HepG2 (cell line): ENCODE results near the gene MKRN3. TPM values are rescaled to one million over a fixed set of nuclear protein-coding genes. Genes with fewer than 3 reads are reported as not detected.

Source experiments
- ATAC-seq: fragments of 200-7000 bp; cut with Tn5 transposase; 3 replicates; pipeline ENCODE4 v1.9.1; 2020; ENCODE audit warnings: mild to moderate bottlenecking, moderate library complexity
- BruUV-seq: library from RNA; stranded (reverse); fragments of 400-500 nt; replicated peaks from 2 replicates; lab custom pipeline; 2021; lab: Mats Ljungman, UMichigan
- CTCF ChIA-PET: fragments of 300-600 bp; formaldehyde crosslinking; extraction: SDS; loops from one replicate; lab custom pipeline; 2021; ENCODE audit warnings: low total read pairs, inconsistent platforms, low intra/inter-chr PET ratio; lab: Yijun Ruan, JAX
- POLR2A ChIA-PET: fragments of 350-600 bp; sonication (Branson Sonifier 250); formaldehyde crosslinking; loops from one replicate; lab custom pipeline; 2020; ENCODE audit warnings: antibody characterized with exemption, inconsistent platforms; lab: Yijun Ruan, JAX
- DNase-seq: peaks from one replicate; pipeline ENCODE4 v3.0.0-alpha.2; 2015; ENCODE audit warnings: low spot score
- FAIRE-seq: peaks from 3 replicates; lab custom pipeline; 2011; peaks lifted over from hg19 to GRCh38; lab: Jason Lieb, UNC
- H2AFZ ChIP-seq: one replicate; pipeline ENCODE4 v1.6.1; 2011; ENCODE audit warnings: low read length, inconsistent platforms
- H3K27ac ChIP-seq: fragments of 300-600 bp; 3 replicates; pipeline ENCODE4 v1.8.0; 2011; ENCODE audit warnings: mixed run types, mild to moderate bottlenecking, mixed read lengths, low read length, inconsistent platforms; ENCODE audit not compliant: insufficient read depth; ENCODE audit errors: extremely low read length
- H3K27me3 ChIP-seq, 2 experiments: fragments of 200-600 bp in 1 of 2; 2 replicates in 1 of 2; 3 replicates in 1 of 2; pipeline versions ENCODE4 v1.6.0 to v1.8.0; 2011; ENCODE audit warnings: low read length in 2 of 2, mild to moderate bottlenecking in 2 of 2, moderate library complexity in 2 of 2, inconsistent platforms in 1 of 2; ENCODE audit not compliant: insufficient read depth in 2 of 2, control insufficient read depth in 1 of 2
- H3K36me3 ChIP-seq, 2 experiments: fragments of 200-600 bp in 1 of 2; replicated peaks in 1 of 2; 2 replicates in 1 of 2; 3 replicates in 1 of 2; pipeline versions ENCODE4 v1.5.1 to v1.8.0; 2011; ENCODE audit warnings: low read length in 2 of 2, inconsistent platforms in 1 of 2; ENCODE audit not compliant: insufficient read depth in 2 of 2, control insufficient read depth in 1 of 2
- H3K4me1 ChIP-seq: 2 replicates; pipeline ENCODE4 v1.5.1; 2012; ENCODE audit warnings: low read length, inconsistent platforms; ENCODE audit not compliant: insufficient read depth
- H3K4me2 ChIP-seq: 2 replicates; pipeline ENCODE4 v1.6.0; 2011; ENCODE audit warnings: low read depth, low read length, inconsistent platforms
- H3K4me3 ChIP-seq, 3 experiments: fragments of 200-600 bp in 1 of 3; sonication (generic), shearing (Covaris generic) in 1 of 3; replicated peaks in 1 of 3; 2 replicates each; pipeline ENCODE4 v1.5.1; 2011 to 2016; ENCODE audit warnings: low read length in 3 of 3, inconsistent platforms in 2 of 3, low read depth in 2 of 3, mild to moderate bottlenecking in 2 of 3, control low read depth in 1 of 3, mixed read lengths in 1 of 3; ENCODE audit not compliant: insufficient read depth in 1 of 3
- H3K79me2 ChIP-seq: one replicate; pipeline ENCODE4 v1.6.1; 2011; ENCODE audit warnings: low read length, inconsistent platforms; ENCODE audit not compliant: insufficient read depth
- H3K9ac ChIP-seq: 2 replicates; pipeline ENCODE4 v1.6.0; 2011; ENCODE audit warnings: mild to moderate bottlenecking, low read depth, low read length, inconsistent platforms; ENCODE audit not compliant: insufficient read depth
- H3K9me3 ChIP-seq: 2 replicates; pipeline ENCODE4 v1.5.1; 2012; ENCODE audit warnings: mild to moderate bottlenecking, low read length
- H4K20me1 ChIP-seq: 2 replicates; pipeline ENCODE4 v1.6.0; 2011; ENCODE audit warnings: inconsistent platforms, mild to moderate bottlenecking, low read length, moderate library complexity; ENCODE audit not compliant: insufficient read depth
- ARID4A ChIP-seq: sonication (generic); formaldehyde crosslinking; IDR thresholded peaks from 2 replicates; pipeline ENCODE4 v1.5.0; 2020; ENCODE audit warnings: mild to moderate bottlenecking, missing genetic modification reagents, borderline replicate concordance
- CCAR2 ChIP-seq: fragments of 200-400 bp; formaldehyde crosslinking; optimal IDR thresholded peaks from 2 replicates; pipeline ENCODE3; 2018; ENCODE audit warnings: low read depth, mild to moderate bottlenecking, low read length, moderate library complexity
- DBP ChIP-seq: sonication (generic); formaldehyde crosslinking; IDR thresholded peaks from 2 replicates; pipeline ENCODE4 v1.4.0; 2020; ENCODE audit warnings: missing genetic modification reagents; ENCODE audit errors: not compliant biosample characterization
- GATAD1 ChIP-seq: IDR thresholded peaks from 2 replicates; pipeline ENCODE4 v1.6.1; 2016; ENCODE audit warnings: missing genetic modification reagents, missing compliant biosample characterization
- GZF1 ChIP-seq: sonication (generic); formaldehyde crosslinking; IDR thresholded peaks from 2 replicates; pipeline ENCODE4 v1.5.1; 2020; ENCODE audit warnings: mild to moderate bottlenecking, missing genetic modification reagents
- PITX1 ChIP-seq: sonication (generic); formaldehyde crosslinking; IDR thresholded peaks from 2 replicates; pipeline ENCODE4 v1.5.1; 2020; ENCODE audit warnings: mild to moderate bottlenecking, missing genetic modification reagents
- RCOR2 ChIP-seq: IDR thresholded peaks from 2 replicates; pipeline ENCODE4 v1.6.1; 2016; ENCODE audit warnings: missing biosample characterization, missing genetic modification reagents
- RFXANK ChIP-seq: IDR thresholded peaks from 2 replicates; pipeline ENCODE4 v1.6.1; 2016
- TFAP4 ChIP-seq: sonication (generic); IDR thresholded peaks from 2 replicates; pipeline ENCODE4 v1.6.1; 2016; ENCODE audit warnings: low read depth, borderline replicate concordance
- ZKSCAN8 ChIP-seq: IDR thresholded peaks from 2 replicates; pipeline ENCODE4 v1.6.1; 2016; ENCODE audit warnings: borderline replicate concordance, missing genetic modification reagents, missing compliant biosample characterization
- ZMAT3 ChIP-seq: sonication (generic); formaldehyde crosslinking; conservative IDR thresholded peaks from 2 replicates; pipeline ENCODE4 v1.7.0; 2021; ENCODE audit warnings: missing genetic modification reagents
- ZNF567 ChIP-seq: sonication (generic); formaldehyde crosslinking; IDR thresholded peaks from 2 replicates; pipeline ENCODE4 v1.8.1; 2023; ENCODE audit warnings: mild to moderate bottlenecking, missing genetic modification reagents, borderline replicate concordance
- ZNF761 ChIP-seq: sonication (generic); formaldehyde crosslinking; conservative IDR thresholded peaks from 2 replicates; pipeline ENCODE4 v1.4.0; 2020; ENCODE audit warnings: mild to moderate bottlenecking, missing genetic modification reagents
- WGBS: methylation state at CpG from one replicate; pipeline ENCODE4 v1.1.6; 2017; ENCODE audit warnings: low lambda C conversion rate; 5-methylcytosine and 5-hydroxymethylcytosine counted together
- in situ Hi-C: cut with HindIII; loops from 2 replicates; pipeline ENCODE4 v1.10.0; 2017; ENCODE audit warnings: low pct_unique_long_range_greater_than_20kb; ENCODE audit not compliant: extremely low pct_ligation_motif_present
- intact Hi-C: fragments of 100-400 bp; cut with micrococcal nuclease; formaldehyde crosslinking; loops from one replicate; pipeline ENCODE4 v1.10.0; 2022; ENCODE audit not compliant: unreplicated experiment
- polyA plus RNA-seq, 8 experiments: library from polyadenylated mRNA; depleted of rRNA in 3 of 8; stranded (reverse) in 7 of 8; unstranded in 1 of 8; fragments of >200 nt; fragmentation: Illumina TruSeq in 4 of 8; extraction: Trizol in 4 of 8; gene quantifications; 2 replicates each; pipeline versions ENCODE4 v1.2.1 to v1.2.3, GENCODE V29; 2011 to 2016; ENCODE audit warnings: low read depth in 4 of 8, missing spikeins in 1 of 8, mixed read lengths in 1 of 8; ENCODE audit not compliant: insufficient read depth in 1 of 8
- total RNA-seq, 5 experiments: library from RNA; depleted of rRNA; stranded (reverse); fragments of >200 nt; fragmentation: Illumina TruSeq; extraction: Trizol; gene quantifications; 2 replicates each; pipeline ENCODE4 v1.2.3, GENCODE V29; 2016; ENCODE audit warnings: low read depth in 1 of 5

MKRN3 gene
- total and polyA plus RNA-seq, 2 of the 13 experiments (the other 11 are each of a cell fraction or from before 2014, with no cell fraction given) = 2.4 to 5.2 TPM

- ChIA-PET POLR2A (no interaction called here), CTCF (no interaction called here)
- in situ Hi-C loops (no loop called here), intact Hi-C loops (no loop called here)
- H3K9me3 ChIP-seq = no peaks in the 10 kb centered on the region
- H4K20me1 ChIP-seq = no peaks in the 10 kb centered on the region
- H3K79me2 ChIP-seq = no peaks in the 10 kb centered on the region
- no peak overlapping the region for H3K27ac ChIP-seq
- H3K36me3 ChIP-seq = no peaks in the 10 kb centered on the region
- H3K4me2 ChIP-seq = no peak overlapping the region
- H2AFZ ChIP-seq = no peak overlapping the region
- BruUV-seq = no TSS peak
- no peak for ATAC-seq
- WGBS = 25% methylated on average over 10 of the region's 10 CpGs
- H3K9ac ChIP-seq = no peak overlapping the region
- no peaks in the 10 kb centered on the region for H3K4me1 ChIP-seq
- no peak for FAIRE-seq
- H3K4me3 ChIP-seq = no peak overlapping the region
- no peaks in the 10 kb centered on the region; a peak in 1 of 5 replicates for H3K27me3 ChIP-seq
- peak; percentile 6 for DNase-seq
- no peak for TF ChIP-seq RFXANK (CRISPR knock-in tag)
- no peak for TF ChIP-seq DBP
- TF ChIP-seq RCOR2 = no peak
- no peak for TF ChIP-seq ZNF567
- no peak for TF ChIP-seq TFAP4
- no peak for TF ChIP-seq ZMAT3 (CRISPR knock-in tag)
- TF ChIP-seq PITX1 (CRISPR knock-in tag) = no peak
- no peak for TF ChIP-seq CCAR2
- no peak for TF ChIP-seq ZNF761 (CRISPR knock-in tag)
- no peak for TF ChIP-seq GZF1
- no peak for TF ChIP-seq ARID4A (CRISPR knock-in tag)
- no peak for TF ChIP-seq ZKSCAN8 (CRISPR knock-in tag)
- TF ChIP-seq GATAD1 (CRISPR knock-in tag) = no peak
Observed at GRCh38 chr15:23616536-23616935, 51.1 kb downstream of the MKRN3 start.
